GM21390 (cell line): ENCODE results near the gene SLC30A3.
"Not testable (repeated sequence)": the region's sequence is repeated elsewhere in the genome, so short reads cannot be mapped to it uniquely, and the experiment has no call there.

Experiments
- ATAC-seq: cut with Tn5 transposase; IDR thresholded peaks from one replicate; pipeline ENCODE4 v1.9.1; 2021; ENCODE audit not compliant: unreplicated experiment

Gene SLC30A3, protein sequence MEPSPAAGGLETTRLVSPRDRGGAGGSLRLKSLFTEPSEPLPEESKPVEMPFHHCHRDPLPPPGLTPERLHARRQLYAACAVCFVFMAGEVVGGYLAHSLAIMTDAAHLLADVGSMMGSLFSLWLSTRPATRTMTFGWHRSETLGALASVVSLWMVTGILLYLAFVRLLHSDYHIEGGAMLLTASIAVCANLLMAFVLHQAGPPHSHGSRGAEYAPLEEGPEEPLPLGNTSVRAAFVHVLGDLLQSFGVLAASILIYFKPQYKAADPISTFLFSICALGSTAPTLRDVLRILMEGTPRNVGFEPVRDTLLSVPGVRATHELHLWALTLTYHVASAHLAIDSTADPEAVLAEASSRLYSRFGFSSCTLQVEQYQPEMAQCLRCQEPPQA

DNA sequence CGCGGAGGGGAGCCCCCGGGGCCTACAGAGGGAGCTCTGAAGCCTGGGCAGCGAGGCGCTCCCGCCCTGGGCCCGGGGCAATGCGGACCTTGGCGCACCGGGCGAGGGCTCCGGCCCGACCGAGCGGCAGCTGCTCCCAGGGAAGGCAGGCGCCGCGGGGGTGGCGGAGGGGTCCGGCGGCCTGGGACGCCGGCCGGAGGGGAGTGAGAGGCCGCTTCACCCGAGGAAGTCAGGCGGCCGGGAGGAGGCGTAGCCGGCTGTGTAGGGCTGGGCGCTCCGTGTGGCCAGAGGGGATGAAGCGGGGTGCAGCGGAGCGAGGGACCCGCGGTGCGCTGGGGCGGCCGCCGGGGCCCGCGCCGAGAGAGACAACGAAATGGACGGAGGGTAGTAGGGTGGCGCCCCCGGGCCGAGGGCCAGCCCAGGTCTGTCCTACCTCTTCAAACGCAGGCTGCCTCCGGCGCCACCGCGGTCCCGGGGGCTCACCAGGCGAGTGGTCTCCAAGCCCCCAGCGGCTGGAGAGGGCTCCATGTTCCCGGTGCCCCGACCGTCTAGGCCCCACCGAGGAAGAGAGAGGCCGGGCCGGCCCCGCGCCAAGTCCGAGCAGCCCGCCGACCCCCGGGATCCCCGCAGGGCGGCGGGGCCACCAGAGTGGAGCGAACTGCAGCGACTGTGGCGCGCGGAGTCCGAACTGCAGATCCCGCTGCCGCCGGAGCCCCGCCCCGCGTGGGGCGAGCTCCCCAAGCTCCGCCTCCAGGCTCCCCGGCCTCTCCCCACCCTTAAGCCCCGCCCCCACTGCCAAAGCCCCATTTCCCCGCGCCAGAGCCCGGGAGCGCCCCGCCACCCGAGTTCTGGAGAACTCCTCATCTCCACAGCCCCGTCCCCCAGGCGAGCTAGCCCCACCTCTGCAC is at the start of gene SLC30A3:
TSS of gene SLC30A3 (minus strand) at position 669 of the 908 bp plus-strand sequence. CDS start at position 528, 141 bp downstream.
- ATAC-seq: peak; percentile 51

DNA sequence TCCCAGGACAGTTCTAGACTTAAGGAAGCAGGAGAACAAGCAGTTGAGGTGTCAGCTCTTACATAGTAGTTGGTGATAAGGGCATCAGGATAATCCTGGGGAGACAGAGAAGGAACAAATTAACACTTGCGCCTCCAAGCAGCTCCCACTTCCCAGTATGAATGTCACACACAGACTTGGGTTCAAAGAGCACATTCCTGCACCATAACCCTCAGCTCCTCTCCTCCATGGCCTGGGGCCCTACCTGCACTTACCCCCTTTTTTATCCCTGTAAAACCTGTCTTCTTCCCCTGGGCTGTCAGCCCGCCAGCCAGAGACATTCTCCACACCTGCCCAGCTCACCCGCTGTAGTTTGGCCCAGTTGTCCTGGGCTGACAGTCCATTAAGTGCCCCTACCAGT is 49.3 kb upstream of the SLC30A3 start:
- ATAC-seq: no peak

DNA sequence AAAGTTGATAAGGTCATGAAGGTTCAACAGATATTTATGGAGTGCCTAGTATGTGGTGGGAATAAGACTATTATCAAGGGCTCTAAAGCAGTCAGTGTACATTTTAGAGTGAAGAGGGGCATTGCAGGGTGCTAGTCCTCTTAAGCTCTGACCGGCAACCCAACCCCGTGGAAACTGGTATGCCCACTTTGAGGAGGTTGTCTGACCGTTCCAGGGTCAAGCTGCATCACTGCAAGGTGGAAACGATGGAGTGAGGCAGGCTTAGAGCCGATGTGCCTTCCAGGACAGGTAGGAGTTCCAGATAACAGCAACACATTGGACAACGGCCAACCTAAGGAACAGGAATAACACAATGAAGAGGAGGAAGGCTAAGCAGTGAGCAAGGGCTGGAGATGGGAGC is 46.8 kb upstream of the SLC30A3 start:
- ATAC-seq: no peak

DNA sequence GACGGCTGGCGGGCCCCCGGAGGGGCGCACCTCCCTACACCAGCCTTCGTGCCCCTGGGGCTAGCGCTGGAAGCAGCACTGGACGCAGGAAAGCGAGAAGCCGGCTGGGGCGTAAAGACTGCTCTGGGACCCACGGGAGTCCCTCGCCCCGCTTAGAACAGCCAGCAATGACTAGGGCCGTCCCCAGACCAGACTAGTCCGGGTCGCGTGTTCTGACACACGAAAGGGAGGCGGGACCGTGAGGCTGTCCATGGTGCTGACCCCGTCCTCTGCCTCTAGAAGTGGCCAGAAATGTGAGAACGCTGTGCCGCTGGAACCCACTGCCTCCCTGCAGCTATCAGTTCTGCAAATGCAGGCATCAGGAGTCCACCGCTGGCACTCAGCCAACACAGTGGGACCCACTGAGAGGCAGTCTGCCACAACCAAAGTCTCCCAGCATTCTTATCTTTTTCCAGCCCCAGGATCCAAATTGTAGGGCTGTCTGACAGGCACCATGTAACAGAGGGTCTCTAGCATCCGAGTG is 45.6 kb upstream of the SLC30A3 start, which contains the start of gene UCN:
TSS of gene UCN (minus strand) at position 87 of the 523 bp plus-strand sequence. CDS start 550 bp downstream, outside the sequence.
- no peak for ATAC-seq

DNA sequence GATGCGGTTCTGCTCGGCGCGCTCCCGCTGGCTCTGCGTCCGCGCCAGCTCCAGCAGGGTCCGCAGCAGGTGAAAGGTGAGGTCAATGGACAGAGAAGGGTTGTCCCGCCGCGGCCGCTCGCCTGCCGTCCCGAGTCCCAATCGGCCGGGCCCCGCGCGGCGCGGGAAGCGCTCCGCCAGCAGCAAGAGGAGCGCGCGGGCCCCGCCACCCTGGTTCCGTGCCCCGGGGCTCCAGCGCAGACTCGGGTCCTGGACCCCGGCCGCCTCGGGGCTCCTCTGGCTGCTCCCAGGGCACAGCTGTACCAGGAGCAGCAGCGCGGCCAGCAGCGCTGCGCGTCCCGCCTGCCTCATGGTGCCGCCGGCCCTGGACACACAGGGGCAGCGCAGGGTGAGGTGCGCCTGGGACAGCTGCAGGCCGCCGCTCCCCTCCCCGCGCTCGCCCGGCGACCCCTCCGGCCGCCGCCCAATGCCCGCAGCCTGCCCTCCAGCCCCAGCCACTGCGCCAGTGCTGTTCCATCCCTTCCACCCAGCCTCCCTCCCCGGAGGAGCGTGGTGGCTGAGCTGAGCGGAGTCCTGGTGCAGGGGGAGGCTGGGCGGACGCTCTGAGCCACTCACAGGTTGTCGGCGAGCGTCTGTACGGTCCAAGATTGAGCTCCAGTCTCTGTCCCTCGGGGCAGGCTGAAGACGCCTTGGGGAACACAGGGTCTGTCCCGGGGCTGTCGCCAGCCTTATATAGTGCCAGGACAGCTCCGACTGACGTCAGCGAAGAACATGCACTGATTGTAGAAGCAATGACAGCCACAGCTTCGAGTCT is 44.9 kb upstream of the SLC30A3 start:
- ATAC-seq: no peak

DNA sequence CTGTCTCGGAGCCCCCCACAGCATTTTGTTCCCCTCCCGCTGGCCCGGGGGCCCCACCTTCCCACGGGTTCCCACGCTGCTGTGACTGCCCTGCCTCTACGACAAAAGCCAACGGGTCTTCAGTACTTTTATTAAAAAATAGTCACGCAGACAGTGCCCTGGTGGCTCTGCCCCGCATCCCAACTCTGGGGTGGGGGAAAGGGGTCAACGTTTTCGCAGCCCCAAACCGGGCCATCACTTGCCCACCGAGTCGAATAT is 44.4 kb upstream of the SLC30A3 start:
- no peak for ATAC-seq

DNA sequence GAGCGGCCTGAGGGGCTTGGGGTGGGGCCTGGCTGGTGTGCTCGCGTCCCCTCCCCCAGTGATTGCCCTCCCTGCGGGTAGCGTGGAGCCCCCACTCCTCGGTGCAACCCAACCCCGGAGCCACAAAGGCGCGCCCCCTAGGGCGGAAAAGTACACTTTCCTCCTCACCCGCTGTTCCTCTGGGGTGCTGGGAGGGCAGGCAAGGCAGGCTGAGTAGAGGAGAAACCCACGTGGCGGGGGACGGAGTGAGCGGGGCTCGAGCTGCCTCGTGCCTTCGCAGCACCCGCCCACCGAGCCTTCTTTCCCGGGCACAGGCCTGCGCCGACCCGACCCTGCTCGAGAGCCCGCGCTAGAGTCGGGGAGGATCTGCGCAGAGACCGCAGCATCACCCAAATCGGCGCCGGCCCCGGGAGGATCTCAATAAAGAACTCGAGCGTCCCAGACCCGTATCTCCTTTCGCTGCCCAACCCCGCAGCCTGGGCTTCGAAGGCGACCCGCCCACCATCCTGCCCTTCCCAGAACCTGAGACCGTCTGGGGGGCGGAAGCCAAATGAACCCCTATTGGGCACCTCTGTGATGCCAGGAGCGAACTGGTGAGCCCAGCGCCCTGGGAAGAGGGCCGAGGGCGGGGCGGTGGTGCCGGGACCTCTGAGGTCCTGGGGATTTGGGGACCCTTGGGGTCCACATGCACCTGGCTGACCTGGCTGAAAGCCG is 43.9 kb upstream of the SLC30A3 start:
- ATAC-seq: no peak

DNA sequence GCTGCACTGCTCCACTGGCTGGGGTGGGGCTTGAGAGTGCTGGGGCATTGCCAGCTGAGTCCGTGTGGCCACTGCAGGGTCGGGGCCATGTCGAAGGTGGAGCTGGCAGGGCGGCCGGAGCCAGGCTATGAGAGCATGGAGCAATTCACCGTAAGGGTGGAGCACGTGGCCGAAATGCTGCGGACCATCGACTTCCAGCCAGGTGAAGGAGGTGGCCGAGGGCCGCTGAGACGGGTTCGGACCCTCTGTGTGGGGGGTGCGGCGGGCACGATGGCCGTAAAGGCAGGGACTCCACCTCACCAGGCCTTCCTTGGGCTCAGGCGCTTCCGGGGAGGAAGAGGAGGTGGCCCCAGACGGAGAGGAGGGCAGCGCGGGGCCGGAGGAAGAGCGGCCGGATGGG is 43.3 kb upstream of the SLC30A3 start:
- ATAC-seq: no peak

DNA sequence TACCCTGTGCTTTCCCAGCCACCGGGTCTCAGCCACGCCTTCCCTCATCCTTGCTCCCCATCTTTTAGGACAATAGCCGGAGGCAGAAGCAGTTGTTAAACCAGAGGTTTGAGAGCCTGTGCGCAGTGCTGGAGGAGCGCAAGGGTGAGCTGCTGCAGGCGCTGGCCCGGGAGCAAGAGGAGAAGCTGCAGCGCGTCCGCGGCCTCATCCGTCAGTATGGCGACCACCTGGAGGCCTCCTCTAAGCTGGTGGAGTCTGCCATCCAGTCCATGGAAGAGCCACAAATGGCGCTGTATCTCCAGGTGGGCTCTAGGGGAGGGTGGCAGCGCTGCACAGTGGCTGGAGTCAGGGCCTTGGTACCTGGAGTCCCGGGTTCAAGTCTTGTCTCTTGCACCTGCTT is 42.7 kb upstream of the SLC30A3 start:
- no peak for ATAC-seq

DNA sequence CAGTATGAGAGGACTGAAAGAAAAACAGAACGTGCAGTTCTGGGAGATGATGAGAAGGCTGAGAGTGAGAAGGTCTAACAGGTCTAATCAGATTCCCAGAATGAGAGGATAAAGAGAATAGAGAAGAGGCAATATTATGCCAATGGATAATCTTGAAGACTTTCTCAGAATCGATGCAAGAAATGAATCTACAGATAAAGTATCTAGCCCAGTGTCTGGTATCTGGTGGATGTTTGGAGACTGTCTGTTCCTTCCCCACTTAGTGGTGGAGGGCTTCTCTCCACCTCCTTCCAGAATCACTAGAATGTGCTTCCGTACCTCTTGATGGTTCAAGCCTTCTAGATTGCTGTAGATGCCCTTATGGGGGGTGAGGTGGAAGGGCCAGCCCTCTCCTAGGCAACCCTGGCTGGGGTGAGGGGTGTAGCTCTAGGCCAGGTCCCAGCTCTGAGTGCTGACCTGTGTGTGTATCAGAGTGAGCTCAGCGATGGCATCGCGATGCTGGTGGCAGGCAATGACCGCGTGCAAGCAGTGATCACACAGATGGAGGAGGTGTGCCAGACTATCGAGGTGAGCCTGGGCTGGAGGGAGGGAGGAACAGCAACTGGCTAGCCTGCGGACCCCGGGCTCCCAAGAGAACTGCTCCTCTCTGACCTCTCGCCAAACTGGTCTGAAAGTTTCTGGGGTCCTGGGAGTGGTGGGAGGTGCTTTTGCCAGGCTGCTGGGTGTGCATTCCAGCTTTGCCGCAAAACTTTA is 41.8 kb upstream of the SLC30A3 start:
- no peak for ATAC-seq

DNA sequence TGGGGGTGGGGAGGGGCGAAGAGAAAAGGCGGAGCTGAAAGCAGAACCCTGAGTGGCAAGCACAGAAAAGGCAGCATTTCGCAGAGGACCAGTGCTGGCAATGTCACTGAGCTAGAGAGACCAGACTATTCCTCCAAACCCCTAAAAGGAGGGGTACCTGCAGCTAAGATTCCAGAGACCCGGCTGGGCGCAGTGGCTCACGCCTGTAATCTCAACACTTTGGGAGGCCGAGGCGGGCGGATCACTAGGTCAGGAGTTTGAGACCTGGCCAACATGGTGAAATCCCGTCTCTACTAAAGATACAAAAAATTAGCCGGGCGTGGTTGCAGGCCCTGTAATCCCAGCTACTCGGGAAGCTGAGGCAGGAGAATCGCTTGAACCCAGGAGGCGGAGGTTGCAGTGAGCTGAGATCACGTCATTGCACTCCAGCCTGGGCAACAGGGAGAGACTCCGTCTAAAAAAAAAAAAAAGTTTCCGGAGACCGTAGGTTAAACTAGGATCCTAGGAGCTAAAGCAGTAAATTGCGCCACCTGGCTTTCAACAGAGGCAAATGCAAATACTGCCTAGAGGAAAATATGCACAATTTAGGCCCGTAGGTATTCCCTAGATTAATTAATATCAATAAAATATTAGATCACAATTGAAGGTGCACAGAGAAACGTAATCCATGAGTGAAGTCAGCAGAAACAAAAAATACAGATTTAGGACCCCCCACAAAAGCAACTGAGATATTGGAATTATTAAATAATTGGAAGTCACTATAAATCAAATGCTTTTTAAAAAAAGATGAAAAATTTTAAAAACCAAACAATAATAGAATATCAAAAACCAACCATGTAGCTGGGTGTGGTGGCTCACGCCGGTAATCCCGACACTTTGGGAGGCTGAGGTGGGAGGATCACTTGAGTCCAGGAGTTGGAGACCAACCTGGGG is 40.5 kb upstream of the SLC30A3 start:
- ATAC-seq: no peak

DNA sequence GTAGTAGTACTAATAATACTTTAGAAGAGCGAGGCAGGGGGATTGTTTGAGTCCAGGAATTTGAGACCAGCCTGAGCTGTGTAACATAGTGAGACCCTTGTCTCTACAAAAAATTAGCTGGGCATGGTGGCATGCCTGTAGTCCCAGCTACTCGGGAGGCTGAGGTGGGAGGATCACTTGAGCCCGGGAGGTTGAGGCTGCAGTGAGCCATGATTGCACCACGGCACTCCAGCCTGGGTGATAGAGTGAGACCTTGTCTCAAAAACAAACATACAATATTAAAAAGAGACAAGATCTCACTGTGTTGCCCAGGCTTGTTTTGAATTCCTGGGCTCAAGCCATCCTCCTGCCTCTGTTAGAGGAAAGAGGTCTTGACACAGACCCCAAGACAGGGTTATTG is 37.8 kb upstream of the SLC30A3 start:
- ATAC-seq: not testable (repeated sequence)

DNA sequence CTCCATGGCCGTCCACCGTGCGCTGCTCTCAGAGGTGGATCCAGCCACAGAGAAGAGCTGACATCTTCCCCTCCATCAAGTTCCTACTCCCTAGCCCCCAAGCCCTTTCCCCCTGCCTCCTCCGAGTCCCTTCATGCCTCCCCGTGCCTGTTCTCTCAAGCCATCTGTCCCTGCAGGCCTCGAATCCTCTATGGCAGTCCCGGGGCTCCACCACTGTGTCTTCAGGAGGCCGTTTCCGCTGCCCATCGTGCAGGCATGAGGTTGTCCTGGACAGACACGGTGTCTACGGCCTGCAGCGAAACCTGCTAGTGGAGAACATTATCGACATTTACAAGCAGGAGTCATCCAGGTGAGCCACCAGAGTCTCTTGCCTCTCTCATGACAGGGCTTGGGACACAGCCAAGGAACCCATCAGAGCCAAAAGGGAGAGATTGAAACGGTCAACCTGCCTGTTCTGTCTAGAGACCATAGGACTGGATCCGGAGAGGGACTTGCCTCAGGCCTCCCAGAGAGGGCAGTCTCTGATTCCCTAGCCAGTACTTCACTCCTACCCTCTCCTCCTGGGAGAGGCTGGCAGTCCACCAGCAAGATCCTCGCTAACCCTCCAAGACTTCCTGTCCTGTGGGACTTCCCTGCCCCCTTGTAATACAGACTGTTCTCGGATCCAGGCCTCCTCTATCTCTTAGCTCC is 35.7 kb upstream of the SLC30A3 start:
- ATAC-seq: no peak

DNA sequence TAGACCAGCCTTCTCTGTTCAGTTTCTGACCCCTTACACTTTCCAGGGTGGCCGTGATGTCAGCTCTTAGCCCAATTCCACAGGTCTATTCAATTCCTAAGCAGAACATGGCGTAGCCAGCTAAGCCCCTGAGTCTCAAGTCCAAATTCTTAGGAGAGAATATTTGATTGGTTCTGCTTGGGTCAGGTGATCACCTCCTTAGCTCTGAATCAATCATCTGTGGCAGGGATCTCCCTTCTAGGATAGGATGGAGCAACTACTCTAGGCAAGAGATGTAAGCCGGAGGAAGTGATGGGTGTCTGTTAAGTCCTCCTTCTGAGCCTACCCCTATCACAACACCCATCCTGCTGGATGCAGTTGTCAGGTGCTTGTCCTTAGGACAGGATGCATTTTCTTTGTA is 34.3 kb upstream of the SLC30A3 start:
- ATAC-seq: no peak

DNA sequence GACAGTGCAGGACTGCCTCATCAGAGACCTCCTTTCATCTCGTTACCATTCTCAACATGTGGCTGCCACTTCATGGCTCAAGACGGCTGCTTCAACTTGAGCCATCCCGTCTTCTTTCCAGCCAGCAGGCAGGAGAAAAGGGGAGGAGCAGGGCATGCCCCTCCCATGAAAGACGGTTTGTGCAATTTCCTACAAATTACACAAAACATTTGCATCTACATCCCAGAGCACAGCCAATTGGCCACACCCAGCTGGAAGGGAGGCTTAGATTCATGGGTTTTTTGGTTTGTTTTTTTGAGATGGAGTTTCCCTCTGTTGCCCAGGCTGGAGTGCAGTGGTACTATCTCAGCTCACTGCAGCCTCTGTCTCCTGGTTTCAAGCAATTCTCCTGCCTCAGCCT is 33.6 kb upstream of the SLC30A3 start:
- no peak for ATAC-seq

DNA sequence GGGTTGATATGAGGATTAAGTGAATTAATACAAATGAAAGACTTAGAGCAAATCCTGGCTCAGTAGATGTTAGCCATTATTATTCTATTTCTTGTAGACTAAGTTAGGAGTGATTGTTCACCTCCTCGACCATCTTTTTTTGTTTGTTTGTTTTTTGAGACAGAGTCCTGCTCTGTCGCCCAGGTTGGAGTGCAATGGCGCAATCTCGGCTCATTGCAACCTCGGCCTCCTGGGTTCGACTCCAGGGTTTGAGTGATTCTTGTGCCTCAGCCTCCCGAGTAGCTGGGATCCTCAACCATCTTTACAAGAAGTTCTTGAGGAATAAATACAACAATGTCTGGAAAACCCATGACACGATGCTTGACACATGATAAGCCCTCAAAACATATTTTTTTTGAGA is 32.1 kb upstream of the SLC30A3 start:
- no peak for ATAC-seq

DNA sequence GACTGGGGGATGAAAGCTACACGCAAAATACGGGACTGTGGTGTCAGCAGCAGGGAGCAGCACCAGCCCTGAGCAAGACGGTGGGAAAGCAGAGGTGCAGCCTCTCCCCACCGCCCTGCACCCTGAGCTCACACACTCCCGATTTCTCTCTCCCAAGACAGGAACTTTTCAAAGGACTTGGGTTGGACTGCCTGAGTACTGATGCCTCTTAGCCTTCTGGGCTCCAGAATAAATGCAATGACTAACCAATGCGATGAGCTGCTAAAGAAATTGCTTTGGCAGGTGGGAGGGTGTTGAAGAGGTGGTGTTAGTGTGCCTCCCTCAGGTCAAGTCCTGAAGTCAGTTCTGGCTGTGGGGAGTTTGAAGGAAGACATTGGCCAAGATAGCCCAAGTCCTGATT is 29.0 kb upstream of the SLC30A3 start:
- ATAC-seq: no peak

DNA sequence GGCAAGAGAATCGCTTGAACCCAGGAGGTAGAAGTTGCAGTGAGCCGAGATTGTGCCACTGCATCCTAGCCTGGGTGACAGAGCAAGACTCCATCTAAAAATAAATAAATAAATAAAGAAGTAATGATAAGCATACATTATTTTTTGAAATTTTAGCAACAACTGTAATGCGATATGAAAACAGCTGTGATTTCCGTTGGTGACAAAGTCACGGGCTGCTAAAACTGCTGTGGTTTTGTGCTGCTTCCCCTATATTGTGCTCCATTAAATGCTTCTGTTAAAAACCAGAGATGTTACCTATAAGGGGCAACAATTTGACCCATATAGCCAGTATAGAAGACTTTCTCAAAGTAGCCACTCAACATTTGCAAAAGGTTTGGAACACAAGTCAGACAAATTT is 27.7 kb upstream of the SLC30A3 start:
- no peak for ATAC-seq
